GM10847 (cell line): ENCODE results near the gene AK3.

Source experiments
- POLR2A ChIP-seq: IDR thresholded peaks from 2 replicates; pipeline ENCODE4 v1.6.1; 2011; ENCODE audit not compliant: insufficient read length; ENCODE audit errors: extremely low read depth

Gene AK3

DNA sequence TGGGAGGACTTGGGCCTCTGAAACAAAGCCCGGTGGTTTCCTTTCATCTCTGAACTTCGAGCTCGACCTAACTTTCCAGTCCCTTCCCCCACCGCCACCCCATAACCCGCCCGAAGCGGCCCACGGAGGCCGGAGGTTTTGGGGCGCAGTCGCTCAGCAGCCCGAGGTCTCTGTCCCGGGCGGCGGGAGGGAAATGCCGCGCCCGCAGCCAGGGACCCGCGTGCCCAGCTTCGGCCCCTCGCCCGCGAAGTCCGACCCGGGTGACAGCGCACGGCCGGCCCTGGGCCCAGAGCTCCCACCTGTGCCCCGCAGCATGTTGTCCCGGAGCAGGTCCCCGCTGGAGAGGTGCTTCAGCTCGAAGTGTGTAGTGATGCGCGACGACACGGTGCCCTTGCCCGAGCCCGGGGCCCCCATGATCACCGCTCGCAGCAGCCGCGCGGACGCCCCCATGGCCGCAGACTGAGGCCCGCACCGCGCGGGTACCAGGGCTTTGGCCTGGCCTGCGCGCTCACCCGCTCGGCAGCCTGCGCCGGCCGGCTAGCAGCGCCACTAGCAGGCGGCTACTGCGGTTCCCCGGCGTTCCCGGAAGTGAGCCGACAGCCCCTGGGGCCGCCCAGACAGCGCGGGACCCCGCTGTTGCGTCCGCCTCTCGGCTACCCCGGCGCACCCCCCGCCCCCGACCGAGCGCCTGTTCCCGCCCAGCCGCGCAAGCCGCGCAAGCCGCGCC lies at the start of gene AK3:
TSS of gene AK3 (minus strand) at position 565 of the 727 bp plus-strand sequence. CDS start at position 450, 115 bp downstream.
- TF ChIP-seq POLR2A = peak; percentile 97

DNA sequence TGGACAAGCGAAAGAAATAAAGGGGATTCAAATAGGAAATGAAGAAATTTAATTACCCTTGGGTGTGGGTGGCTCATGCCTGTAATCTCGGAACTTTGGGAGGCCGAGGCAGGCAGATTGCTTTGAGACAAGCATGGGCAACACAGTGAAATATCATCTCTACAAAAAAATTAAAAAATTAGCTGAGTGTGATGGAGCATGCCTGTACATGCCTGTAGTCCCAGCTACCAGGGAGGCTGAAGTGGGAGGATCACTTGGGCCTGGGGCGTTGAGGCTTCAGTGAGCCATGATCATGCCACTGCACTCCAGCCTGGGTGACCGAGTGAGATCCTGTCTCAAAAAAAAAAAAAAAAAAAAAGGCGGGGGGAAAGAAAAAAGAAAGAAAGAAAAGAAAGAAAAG lies 47.7 kb upstream of the AK3 start:
- TF ChIP-seq POLR2A = no peak

DNA sequence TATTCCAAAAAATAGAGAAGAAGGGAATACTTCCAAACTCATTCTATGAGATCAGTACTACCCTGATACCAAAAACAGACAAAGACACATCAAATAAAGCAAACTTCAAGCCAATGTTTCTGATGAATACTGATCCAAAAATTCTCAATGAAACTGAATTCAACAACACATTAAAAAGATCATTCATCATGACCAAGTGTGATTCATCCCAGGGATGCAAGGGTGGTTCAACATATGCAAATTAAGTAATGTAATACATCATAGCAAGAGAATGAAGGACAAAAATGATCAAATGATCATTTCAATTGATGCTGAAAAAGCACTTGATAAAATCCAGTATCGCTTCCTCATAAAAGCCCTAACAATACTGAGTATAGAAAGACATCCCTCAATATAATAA lies 46.9 kb upstream of the AK3 start:
- no peak for TF ChIP-seq POLR2A

DNA sequence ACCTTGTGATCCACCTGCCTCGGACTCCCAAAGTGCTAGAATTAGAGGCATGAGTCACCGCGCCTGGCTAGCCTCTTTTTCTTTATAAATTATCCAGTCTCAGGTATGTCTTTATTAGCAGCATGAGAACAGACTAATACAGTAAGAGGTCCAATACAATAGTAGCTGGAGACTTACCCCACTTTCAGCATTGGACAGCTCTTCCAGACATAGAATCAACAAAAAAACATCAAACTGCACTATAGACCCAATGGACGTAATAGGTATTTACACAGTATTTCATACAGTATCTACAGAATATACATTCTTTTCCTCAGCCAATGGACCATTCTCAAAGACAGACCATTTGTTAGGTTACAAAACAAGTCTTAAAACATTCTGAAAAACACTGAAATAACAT lies 45.6 kb upstream of the AK3 start:
- TF ChIP-seq POLR2A = no peak

DNA sequence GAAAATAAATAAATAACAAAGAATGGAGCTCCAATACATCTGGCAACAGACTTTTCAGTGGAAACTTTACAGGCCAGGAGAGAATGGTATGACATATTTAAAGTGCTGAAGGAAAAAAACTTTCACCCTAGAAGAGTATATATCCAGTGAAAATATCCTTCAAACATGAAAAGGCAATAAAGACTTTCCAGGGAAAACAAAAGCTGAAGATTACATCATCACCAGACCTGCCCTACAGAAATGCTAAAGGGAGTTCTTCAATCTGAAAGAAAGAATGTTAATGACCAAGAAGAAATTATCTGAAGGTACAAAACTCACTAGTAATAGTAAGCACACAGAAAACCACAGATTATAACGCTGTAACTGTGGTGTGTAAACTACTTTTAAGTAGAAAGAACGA lies 43.4 kb upstream of the AK3 start:
- no peak for TF ChIP-seq POLR2A

GRCh38 chr9:4781408-4781807 lies 40.4 kb upstream of the AK3 start:
- no peak for TF ChIP-seq POLR2A

GRCh38 chr9:4780651-4781050 lies 39.6 kb upstream of the AK3 start:
- TF ChIP-seq POLR2A = no peak

GRCh38 chr9:4774209-4774608 lies 33.2 kb upstream of the AK3 start:
- no peak for TF ChIP-seq POLR2A

- TF ChIP-seq POLR2A = no peak
These were observed 30.8 kb upstream of the AK3 start for GRCh38 chr9:4771788-4772187.

- TF ChIP-seq POLR2A = no peak
These were observed 28.5 kb upstream of the AK3 start for GRCh38 chr9:4769321-4770080.

GRCh38 chr9:4768681-4769080 lies 27.7 kb upstream of the AK3 start:
- no peak for TF ChIP-seq POLR2A

DNA sequence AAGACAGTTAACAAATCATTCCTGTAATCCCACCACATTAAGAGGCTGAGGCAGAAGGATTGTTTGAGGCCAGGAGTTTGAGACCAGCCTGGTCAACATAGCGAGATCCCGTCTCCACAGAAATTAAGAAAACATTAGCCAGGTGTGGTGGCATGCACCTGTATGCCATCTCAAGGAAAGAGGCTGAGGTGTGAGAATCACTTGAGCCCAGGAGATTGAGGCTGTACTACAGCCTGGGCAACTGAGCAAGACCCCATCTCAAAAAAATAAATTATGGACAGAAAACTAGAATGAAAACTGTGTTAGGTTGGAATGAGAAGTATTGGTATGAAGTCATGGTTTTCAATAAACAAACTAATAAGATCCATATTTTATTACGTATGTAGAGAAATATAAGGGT lies 23.0 kb upstream of the AK3 start:
- no peak for TF ChIP-seq POLR2A

DNA sequence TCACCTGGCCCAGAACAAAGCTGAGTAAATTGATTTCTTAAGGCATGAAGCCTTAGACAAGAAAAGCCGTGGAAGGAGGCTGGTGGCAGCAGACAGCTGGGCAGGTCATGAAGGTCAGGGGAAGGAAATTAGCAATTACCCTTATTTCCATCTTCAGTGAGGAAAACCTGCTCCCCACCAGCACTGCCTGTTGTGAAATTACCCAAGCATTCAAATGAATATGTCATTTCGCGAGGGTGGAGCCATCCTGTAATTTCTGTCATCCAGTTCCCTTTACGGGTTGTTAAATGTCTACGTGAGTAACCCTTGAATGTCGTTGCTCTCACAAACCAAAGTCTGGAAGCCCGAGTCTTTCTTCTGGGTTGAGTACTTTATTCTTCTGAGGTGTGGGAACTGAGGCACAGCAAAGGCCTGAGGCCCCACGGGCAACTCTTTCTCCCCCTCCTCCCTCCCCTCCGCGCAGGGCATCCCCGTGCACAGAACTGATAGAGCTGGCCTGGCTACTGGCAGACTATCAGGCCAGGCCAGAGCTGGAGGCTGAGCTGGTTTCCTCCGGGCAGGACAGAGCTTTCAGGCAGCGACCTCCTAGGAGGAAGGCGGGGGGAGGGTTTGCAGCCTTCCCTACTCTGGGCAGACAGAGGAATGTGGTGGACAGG lies 22.0 kb upstream of the AK3 start:
- no peak for TF ChIP-seq POLR2A

DNA sequence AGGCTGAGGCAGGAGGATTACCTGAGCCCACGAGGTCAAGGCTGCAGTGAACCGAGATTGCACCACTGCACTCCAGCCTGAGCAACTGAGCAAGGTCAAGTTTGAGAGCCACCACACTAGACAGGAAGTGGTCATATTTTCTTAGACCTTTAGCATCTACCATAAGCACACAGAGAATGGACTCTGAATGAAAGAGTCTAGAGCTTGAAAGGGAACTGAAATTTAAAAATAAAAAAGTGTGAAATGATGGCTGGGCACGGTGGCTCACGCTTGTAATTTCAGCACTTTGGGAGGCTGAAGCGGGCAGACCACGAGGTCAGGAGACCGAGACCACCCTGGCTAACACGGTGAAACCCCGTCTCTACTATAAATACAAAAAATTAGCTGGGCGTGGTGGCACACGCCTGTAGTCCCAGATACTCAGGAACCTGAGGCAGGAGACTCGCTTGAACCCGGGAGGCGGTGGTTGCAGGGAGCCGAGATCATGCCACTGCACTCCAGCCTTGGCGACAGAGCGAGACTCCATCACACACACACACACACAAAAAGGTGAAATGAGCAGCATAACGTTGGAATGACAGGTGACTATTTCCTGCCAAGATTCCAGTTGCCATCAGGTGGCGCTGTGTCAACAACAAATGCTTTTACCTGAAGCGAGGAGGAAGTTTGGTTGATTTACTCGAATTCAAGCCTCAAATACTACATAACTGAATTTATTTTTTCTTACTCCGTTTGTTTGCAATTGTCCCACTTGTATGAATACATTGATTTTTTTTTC lies 21.3 kb upstream of the AK3 start:
- TF ChIP-seq POLR2A = no peak

- TF ChIP-seq POLR2A = no peak
These were observed 19.1 kb upstream of the AK3 start for GRCh38 chr9:4760122-4760521.
